ENCODE data around the gene LGR6. TPM values are rescaled to one million over a fixed set of nuclear protein-coding genes. Genes with fewer than 3 reads are reported as not detected.

The LGR6 gene
- total and polyA plus RNA-seq, 2 experiments from 2014 or later: 0.80 to 1.5 TPM

GRCh38 chr1:202150187-202150586 is 43.4 kb upstream of the LGR6 start:
- no peak overlapping the region for H3K4me3 ChIP-seq
- no peaks in the 10 kb centered on the region for H4K20me1 ChIP-seq (ENCODE audit: insufficient read depth, poor library complexity, severe bottlenecking)
- no peak overlapping the region for H3K4me2 ChIP-seq
- DNase-seq (ENCODE audit: low spot score): no peak
- WGBS (ENCODE audit: low lambda C conversion rate, missing lambda C conversion rate): 95% methylated on average over 9 of the region's 9 CpGs
- H2AFZ ChIP-seq: no peak overlapping the region
- H3K27me3 ChIP-seq: no peaks in the 10 kb centered on the region
- H3K4me1 ChIP-seq (ENCODE audit: insufficient read depth): no peaks in the 10 kb centered on the region
- TF ChIP-seq EZH2phosphoT487 (IDR thresholded peaks at IDR 0.05; ENCODE audit: low read depth, severe bottlenecking, unreplicated experiment) (no peak), EZH2 (IDR thresholded peaks at IDR 0.05; ENCODE audit: borderline replicate concordance) (no peak), CTCF (IDR thresholded peaks at IDR 0.05; ENCODE audit: poor library complexity) (no peak)
- H3K79me2 ChIP-seq: no peaks in the 10 kb centered on the region
- H3K36me3 ChIP-seq (replicated peaks; ENCODE audit: insufficient read depth, low read depth): no peaks in the 10 kb centered on the region
- no peak overlapping the region for H3K27ac ChIP-seq
- H3K9me3 ChIP-seq (ENCODE audit: low read depth): no peaks in the 10 kb centered on the region
- H3K9me2 ChIP-seq (replicated peaks; ENCODE audit: insufficient read depth): no peaks in the 10 kb centered on the region

GRCh38 chr1:202150602-202151001 is 43.0 kb upstream of the LGR6 start:
- TF ChIP-seq EZH2 (IDR thresholded peaks at IDR 0.05; ENCODE audit: borderline replicate concordance) (no peak), CTCF (IDR thresholded peaks at IDR 0.05; ENCODE audit: poor library complexity) (no peak), EZH2phosphoT487 (IDR thresholded peaks at IDR 0.05; ENCODE audit: low read depth, severe bottlenecking, unreplicated experiment) (no peak)
- no peaks in the 10 kb centered on the region for H3K36me3 ChIP-seq (replicated peaks; ENCODE audit: insufficient read depth, low read depth)
- no peaks in the 10 kb centered on the region for H3K27me3 ChIP-seq
- no peak overlapping the region for H2AFZ ChIP-seq
- peak; percentile 2 for DNase-seq (ENCODE audit: low spot score)
- WGBS (ENCODE audit: low lambda C conversion rate, missing lambda C conversion rate): 86% methylated on average over 8 of the region's 8 CpGs
- H3K4me3 ChIP-seq: no peak overlapping the region
- H3K4me1 ChIP-seq (ENCODE audit: insufficient read depth): no peaks in the 10 kb centered on the region
- no peaks in the 10 kb centered on the region for H3K9me3 ChIP-seq (ENCODE audit: low read depth)
- no peak overlapping the region for H3K27ac ChIP-seq
- H3K79me2 ChIP-seq: no peaks in the 10 kb centered on the region
- no peak overlapping the region for H3K4me2 ChIP-seq
- no peaks in the 10 kb centered on the region for H3K9me2 ChIP-seq (replicated peaks; ENCODE audit: insufficient read depth)
- H4K20me1 ChIP-seq (ENCODE audit: insufficient read depth, poor library complexity, severe bottlenecking): no peaks in the 10 kb centered on the region

DNA sequence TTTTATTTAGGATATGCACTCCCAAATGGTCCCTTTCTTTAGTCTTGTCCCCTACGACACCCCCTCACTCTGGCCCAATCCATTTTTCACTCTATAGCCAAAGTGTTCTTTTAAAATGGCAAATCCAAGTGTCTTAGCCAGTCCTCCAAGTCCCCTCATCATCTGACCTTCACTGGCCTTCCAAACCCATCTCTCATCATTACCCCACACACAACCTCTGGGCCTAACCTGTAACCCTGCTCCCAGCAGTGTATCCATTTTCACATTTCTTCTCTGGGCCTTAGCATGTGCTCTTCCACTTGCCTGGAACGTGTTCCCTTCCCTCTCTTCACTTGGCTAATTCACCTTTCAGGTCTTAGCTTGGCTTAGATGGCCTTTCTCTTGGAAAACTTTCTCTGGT is 42.6 kb upstream of the LGR6 start:
- 89% methylated on average over 2 of the region's 2 CpGs for WGBS (ENCODE audit: low lambda C conversion rate, missing lambda C conversion rate)
- TF ChIP-seq EZH2phosphoT487 (IDR thresholded peaks at IDR 0.05; ENCODE audit: low read depth, severe bottlenecking, unreplicated experiment) (no peak), EZH2 (IDR thresholded peaks at IDR 0.05; ENCODE audit: borderline replicate concordance) (no peak), CTCF (IDR thresholded peaks at IDR 0.05; ENCODE audit: poor library complexity) (no peak)
- Histone ChIP-seq H3K4me3 (no peak overlapping the region), H3K27ac (no peak overlapping the region), H2AFZ (no peak overlapping the region), H4K20me1 (ENCODE audit: insufficient read depth, poor library complexity, severe bottlenecking) (no peaks in the 10 kb centered on the region), H3K36me3 (replicated peaks; ENCODE audit: insufficient read depth, low read depth) (no peaks in the 10 kb centered on the region), H3K27me3 (no peaks in the 10 kb centered on the region), H3K9me2 (replicated peaks; ENCODE audit: insufficient read depth) (no peaks in the 10 kb centered on the region), H3K9me3 (ENCODE audit: low read depth) (no peaks in the 10 kb centered on the region), H3K4me1 (ENCODE audit: insufficient read depth) (no peaks in the 10 kb centered on the region), H3K4me2 (no peak overlapping the region), H3K79me2 (no peaks in the 10 kb centered on the region)
- no peak for DNase-seq (ENCODE audit: low spot score)

GRCh38 chr1:202152399-202152798 is 41.2 kb upstream of the LGR6 start:
- WGBS (ENCODE audit: low lambda C conversion rate, missing lambda C conversion rate): 85% methylated on average over 10 of the region's 10 CpGs
- no peak overlapping the region for H2AFZ ChIP-seq

More at GRCh38 chr1:202152399-202152798, 41.2 kb upstream of the LGR6 start:
- DNase-seq (ENCODE audit: low spot score): no peak
- no peaks in the 10 kb centered on the region for H3K4me1 ChIP-seq (ENCODE audit: insufficient read depth)
- no peaks in the 10 kb centered on the region for H3K9me2 ChIP-seq (replicated peaks; ENCODE audit: insufficient read depth)
- H3K36me3 ChIP-seq (replicated peaks; ENCODE audit: insufficient read depth, low read depth): no peaks in the 10 kb centered on the region
- no peak for TF ChIP-seq EZH2 (IDR thresholded peaks at IDR 0.05; ENCODE audit: borderline replicate concordance)
- no peak for TF ChIP-seq CTCF (IDR thresholded peaks at IDR 0.05; ENCODE audit: poor library complexity)
- TF ChIP-seq EZH2phosphoT487 (IDR thresholded peaks at IDR 0.05; ENCODE audit: low read depth, severe bottlenecking, unreplicated experiment): no peak
- no peaks in the 10 kb centered on the region for H3K79me2 ChIP-seq
- H3K4me2 ChIP-seq: no peak overlapping the region
- H4K20me1 ChIP-seq (ENCODE audit: insufficient read depth, poor library complexity, severe bottlenecking): no peaks in the 10 kb centered on the region
- no peaks in the 10 kb centered on the region for H3K9me3 ChIP-seq (ENCODE audit: low read depth)
- no peak overlapping the region for H3K4me3 ChIP-seq
- H3K27me3 ChIP-seq: no peaks in the 10 kb centered on the region
- H3K27ac ChIP-seq: no peak overlapping the region

Data from hepatocyte (in vitro differentiated cells).